ENCODE data around the gene LLPH.

Gene LLPH

GRCh38 chr12:66137937-66138336 is 7.4 kb upstream of the LLPH start:
- Histone ChIP-seq H3K4me2 (ENCODE audit: low read length, poor library complexity, severe bottlenecking) (no peak overlapping the region), H3K4ac (ENCODE audit: low read depth in 1 of 2, low read length in 2 of 2) (no peak overlapping the region), H3K27ac (ENCODE audit: low read length, poor library complexity, severe bottlenecking) (no peak overlapping the region), H2BK5ac (ENCODE audit: low read depth, low read length, poor library complexity, severe bottlenecking) (no peak overlapping the region), H3K9ac (ENCODE audit: low read length) (no peak overlapping the region), H2BK15ac (ENCODE audit: low read depth, poor library complexity, severe bottlenecking) (no peak overlapping the region), H2AFZ (ENCODE audit: low read depth, low read length) (no peak overlapping the region), H4K91ac (ENCODE audit: low read length) (no peak overlapping the region), H3K36me3 (ENCODE audit: control insufficient read depth in 1 of 2, insufficient read depth in 2 of 2, low read depth in 1 of 2, low read length in 2 of 2) (peaks cover 0 to 67% of the 10 kb centered on the region in 2 experiments), H2AK5ac (ENCODE audit: low read length, severe bottlenecking) (no peak overlapping the region), H3K18ac (ENCODE audit: low read depth in 1 of 2, low read length in 2 of 2) (no peak overlapping the region), H2BK120ac (ENCODE audit: low read depth, low read length) (no peak overlapping the region), H3K4me1 (ENCODE audit: control insufficient read depth, insufficient read depth, low read depth, low read length) (peaks cover 1% of the 10 kb centered on the region), H2BK12ac (ENCODE audit: low read length in 2 of 2) (no peak overlapping the region), H4K8ac (ENCODE audit: low read length) (no peak overlapping the region), H3K23ac (ENCODE audit: low read length in 2 of 2) (no peak overlapping the region), H3K14ac (ENCODE audit: low read length in 2 of 2) (no peak overlapping the region), H3K4me3 (ENCODE audit: insufficient read depth in 1 of 2, low read depth in 1 of 2, low read length in 2 of 2) (no peak overlapping the region), H3K27me3 (ENCODE audit: control insufficient read depth in 1 of 2, insufficient read depth in 1 of 2, low read length in 2 of 2) (no peaks in the 10 kb centered on the region), H3K9me3 (ENCODE audit: control insufficient read depth, low read length) (peaks cover 54% of the 10 kb centered on the region), H3K79me1 (replicated peaks; ENCODE audit: low read length, poor library complexity, severe bottlenecking) (peaks cover 5% of the 10 kb centered on the region)
- no peak for DNase-seq
- WGBS = no CpG with 5 or more reads among the region's 3 CpGs

- H4K91ac ChIP-seq (ENCODE audit: low read length) = no peak overlapping the region
- peaks cover 4% of the 10 kb centered on the region for H3K4me1 ChIP-seq (ENCODE audit: control insufficient read depth, insufficient read depth, low read depth, low read length)
- no peak overlapping the region for H3K14ac ChIP-seq (ENCODE audit: low read length in 2 of 2)
- H3K27me3 ChIP-seq (ENCODE audit: control insufficient read depth in 1 of 2, insufficient read depth in 1 of 2, low read length in 2 of 2) = no peaks in the 10 kb centered on the region
- DNase-seq = peak; percentile 89
- H4K8ac ChIP-seq (ENCODE audit: low read length) = no peak overlapping the region
- H2BK12ac ChIP-seq (ENCODE audit: low read length in 2 of 2) = no peak overlapping the region
- no peak overlapping the region for H3K4me2 ChIP-seq (ENCODE audit: low read length, poor library complexity, severe bottlenecking)
- no peak overlapping the region for H2AFZ ChIP-seq (ENCODE audit: low read depth, low read length)
- H2BK5ac ChIP-seq (ENCODE audit: low read depth, low read length, poor library complexity, severe bottlenecking) = peak overlapping the region; percentile 95
- H3K18ac ChIP-seq (ENCODE audit: low read depth in 1 of 2, low read length in 2 of 2) = peak overlapping the region in 1 of 2 experiments; percentile 19
- H3K4me3 ChIP-seq (ENCODE audit: insufficient read depth in 1 of 2, low read depth in 1 of 2, low read length in 2 of 2) = no peak overlapping the region
- H3K9me3 ChIP-seq (ENCODE audit: control insufficient read depth, low read length) = peaks cover under 1% of the 10 kb centered on the region
- peak overlapping the region; percentile 98 for H3K27ac ChIP-seq (ENCODE audit: low read length, poor library complexity, severe bottlenecking)
- no peak overlapping the region for H3K23ac ChIP-seq (ENCODE audit: low read length in 2 of 2)
- H2AK5ac ChIP-seq (ENCODE audit: low read length, severe bottlenecking) = peak overlapping the region; percentile 94
- no peak overlapping the region for H2BK15ac ChIP-seq (ENCODE audit: low read depth, poor library complexity, severe bottlenecking)
- H3K79me1 ChIP-seq (replicated peaks; ENCODE audit: low read length, poor library complexity, severe bottlenecking) = peaks cover 6% of the 10 kb centered on the region
- H3K4ac ChIP-seq (ENCODE audit: low read depth in 1 of 2, low read length in 2 of 2) = peak overlapping the region in 1 of 2 experiments; percentile 41
- no peak overlapping the region for H2BK120ac ChIP-seq (ENCODE audit: low read depth, low read length)
- peaks cover 0 to 28% of the 10 kb centered on the region in 2 experiments for H3K36me3 ChIP-seq (ENCODE audit: control insufficient read depth in 1 of 2, insufficient read depth in 2 of 2, low read depth in 1 of 2, low read length in 2 of 2)
- peak overlapping the region; percentile 14 for H3K9ac ChIP-seq (ENCODE audit: low read length)
These were observed 1.9 kb upstream of the LLPH start for GRCh38 chr12:66132408-66132807.

- WGBS = 61% methylated on average over 9 of the region's 11 CpGs
- peaks cover 0 to 28% of the 10 kb centered on the region in 2 experiments for H3K36me3 ChIP-seq (ENCODE audit: control insufficient read depth in 1 of 2, insufficient read depth in 2 of 2, low read depth in 1 of 2, low read length in 2 of 2)
- peak overlapping the region; percentile 38 for H2AK5ac ChIP-seq (ENCODE audit: low read length, severe bottlenecking)
- H3K23ac ChIP-seq (ENCODE audit: low read length in 2 of 2) = no peak overlapping the region
- peak overlapping the region; percentile 28 for H2BK15ac ChIP-seq (ENCODE audit: low read depth, poor library complexity, severe bottlenecking)
- H2BK5ac ChIP-seq (ENCODE audit: low read depth, low read length, poor library complexity, severe bottlenecking) = peak overlapping the region; percentile 66
- H3K4ac ChIP-seq (ENCODE audit: low read depth in 1 of 2, low read length in 2 of 2) = no peak overlapping the region
- H3K9me3 ChIP-seq (ENCODE audit: control insufficient read depth, low read length) = no peaks in the 10 kb centered on the region
- H2BK12ac ChIP-seq (ENCODE audit: low read length in 2 of 2) = peak overlapping the region in 1 of 2 experiments; percentile 39
- H3K27me3 ChIP-seq (ENCODE audit: control insufficient read depth in 1 of 2, insufficient read depth in 1 of 2, low read length in 2 of 2) = no peaks in the 10 kb centered on the region
- H3K79me1 ChIP-seq (replicated peaks; ENCODE audit: low read length, poor library complexity, severe bottlenecking) = peaks cover 6% of the 10 kb centered on the region
- peak overlapping the region; percentile 82 for H2AFZ ChIP-seq (ENCODE audit: low read depth, low read length)
- H3K4me2 ChIP-seq (ENCODE audit: low read length, poor library complexity, severe bottlenecking) = peak overlapping the region; percentile 37
- peak overlapping the region; percentile 98 for H3K9ac ChIP-seq (ENCODE audit: low read length)
- H4K91ac ChIP-seq (ENCODE audit: low read length) = no peak overlapping the region
- H3K27ac ChIP-seq (ENCODE audit: low read length, poor library complexity, severe bottlenecking) = peak overlapping the region; percentile 20
- no peak for DNase-seq
- H4K8ac ChIP-seq (ENCODE audit: low read length) = peak overlapping the region; percentile 90
- peak overlapping the region; percentile 74 to 99 for H3K4me3 ChIP-seq (ENCODE audit: insufficient read depth in 1 of 2, low read depth in 1 of 2, low read length in 2 of 2)
- peak overlapping the region; percentile 62 to 70 for H3K18ac ChIP-seq (ENCODE audit: low read depth in 1 of 2, low read length in 2 of 2)
- peaks cover 4% of the 10 kb centered on the region for H3K4me1 ChIP-seq (ENCODE audit: control insufficient read depth, insufficient read depth, low read depth, low read length)
- H3K14ac ChIP-seq (ENCODE audit: low read length in 2 of 2) = no peak overlapping the region
- no peak overlapping the region for H2BK120ac ChIP-seq (ENCODE audit: low read depth, low read length)
These were observed 628 bp upstream of the LLPH start for GRCh38 chr12:66131067-66131688.

GRCh38 chr12:66129934-66130266 is 650 bp downstream of the LLPH start:
- no peak overlapping the region for H3K27ac ChIP-seq (ENCODE audit: low read length, poor library complexity, severe bottlenecking)
- peaks cover 4% of the 10 kb centered on the region for H3K4me1 ChIP-seq (ENCODE audit: control insufficient read depth, insufficient read depth, low read depth, low read length)
- DNase-seq = peak; percentile 22
- H2BK12ac ChIP-seq (ENCODE audit: low read length in 2 of 2) = no peak overlapping the region
- no peaks in the 10 kb centered on the region for H3K9me3 ChIP-seq (ENCODE audit: control insufficient read depth, low read length)
- H4K91ac ChIP-seq (ENCODE audit: low read length) = no peak overlapping the region
- no peak overlapping the region for H2AFZ ChIP-seq (ENCODE audit: low read depth, low read length)
- peak overlapping the region; percentile 54 for H2BK15ac ChIP-seq (ENCODE audit: low read depth, poor library complexity, severe bottlenecking)
- H2BK120ac ChIP-seq (ENCODE audit: low read depth, low read length) = no peak overlapping the region
- H3K27me3 ChIP-seq (ENCODE audit: control insufficient read depth in 1 of 2, insufficient read depth in 1 of 2, low read length in 2 of 2) = no peaks in the 10 kb centered on the region
- H2BK5ac ChIP-seq (ENCODE audit: low read depth, low read length, poor library complexity, severe bottlenecking) = no peak overlapping the region
- peaks cover 6% of the 10 kb centered on the region for H3K79me1 ChIP-seq (replicated peaks; ENCODE audit: low read length, poor library complexity, severe bottlenecking)
- 51% methylated on average over 8 of the region's 8 CpGs for WGBS
- H3K4ac ChIP-seq (ENCODE audit: low read depth in 1 of 2, low read length in 2 of 2) = no peak overlapping the region
- no peak overlapping the region for H3K18ac ChIP-seq (ENCODE audit: low read depth in 1 of 2, low read length in 2 of 2)
- H3K4me2 ChIP-seq (ENCODE audit: low read length, poor library complexity, severe bottlenecking) = peak overlapping the region; percentile 39
- H2AK5ac ChIP-seq (ENCODE audit: low read length, severe bottlenecking) = peak overlapping the region; percentile 36
- no peak overlapping the region for H3K14ac ChIP-seq (ENCODE audit: low read length in 2 of 2)
- H3K9ac ChIP-seq (ENCODE audit: low read length) = peak overlapping the region; percentile 98
- peak overlapping the region; percentile 74 to 99 for H3K4me3 ChIP-seq (ENCODE audit: insufficient read depth in 1 of 2, low read depth in 1 of 2, low read length in 2 of 2)
- H3K36me3 ChIP-seq (ENCODE audit: control insufficient read depth in 1 of 2, insufficient read depth in 2 of 2, low read depth in 1 of 2, low read length in 2 of 2) = peaks cover 0 to 35% of the 10 kb centered on the region in 2 experiments
- no peak overlapping the region for H4K8ac ChIP-seq (ENCODE audit: low read length)
- no peak overlapping the region for H3K23ac ChIP-seq (ENCODE audit: low read length in 2 of 2)
